ENCODE results near the gene TTLL11.

Gene TTLL11

DNA sequence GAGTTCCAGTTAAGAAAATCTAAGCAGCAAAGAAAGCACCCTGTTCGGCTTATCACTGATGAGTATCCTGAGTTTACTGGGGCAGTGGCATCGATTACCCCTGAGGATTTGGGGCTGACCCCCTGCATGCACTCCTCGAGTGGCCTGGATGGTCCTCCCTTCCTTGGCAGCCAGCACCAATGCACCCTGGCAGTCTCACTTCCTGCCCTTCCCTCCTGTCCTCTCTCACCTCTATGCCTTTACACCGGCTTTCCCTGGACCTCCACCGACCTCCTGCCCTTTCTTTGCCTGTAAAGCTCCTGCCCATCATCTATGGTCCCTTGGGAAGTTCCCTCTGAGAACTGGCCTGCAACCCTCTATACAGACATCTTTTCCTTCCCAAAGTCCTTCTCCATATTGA, 97.1 kb downstream of the TTLL11 start:
- no peak for TF ChIP-seq CTCF (conservative IDR thresholded peaks at IDR 0.05; ENCODE audit: low read length)
- TF ChIP-seq EZH2phosphoT487 (IDR thresholded peaks at IDR 0.05; ENCODE audit: borderline replicate concordance) = no peak
- Histone ChIP-seq H3K9me3 (ENCODE audit: insufficient read depth, low read depth, low read length) (no peaks in the 10 kb centered on the region), H3F3A (ENCODE audit: low read depth) (no peaks in the 10 kb centered on the region), H3K4me1 (ENCODE audit: insufficient read depth, low read length, poor library complexity, severe bottlenecking) (no peaks in the 10 kb centered on the region), H4K20me1 (ENCODE audit: insufficient read depth, low read length, poor library complexity, severe bottlenecking) (no peaks in the 10 kb centered on the region), H2AFZ (ENCODE audit: low read length) (no peak overlapping the region), H3K4me2 (ENCODE audit: low read depth, low read length, poor library complexity, severe bottlenecking) (no peak overlapping the region), H3K79me2 (ENCODE audit: insufficient read depth, low read length) (no peaks in the 10 kb centered on the region), H3K36me3 (ENCODE audit: insufficient read depth, low read length) (no peaks in the 10 kb centered on the region), H3K9ac (ENCODE audit: low read depth, low read length, poor library complexity, severe bottlenecking) (no peak overlapping the region), H3K4me3 (ENCODE audit: low read length, poor library complexity, severe bottlenecking) (no peak overlapping the region), H3K27me3 (ENCODE audit: insufficient read depth, low read length, poor library complexity, severe bottlenecking) (no peaks in the 10 kb centered on the region), H3K9me2 (replicated peaks; ENCODE audit: low read depth, low read length) (no peaks in the 10 kb centered on the region)

- no peak overlapping the region for H2AFZ ChIP-seq (ENCODE audit: low read length)
- H3K9me2 ChIP-seq (replicated peaks; ENCODE audit: low read depth, low read length) = no peaks in the 10 kb centered on the region
- no peak overlapping the region for H3K4me2 ChIP-seq (ENCODE audit: low read depth, low read length, poor library complexity, severe bottlenecking)
- no peak overlapping the region for H3K9ac ChIP-seq (ENCODE audit: low read depth, low read length, poor library complexity, severe bottlenecking)
- H3K4me3 ChIP-seq (ENCODE audit: low read length, poor library complexity, severe bottlenecking) = no peak overlapping the region
- H3K4me1 ChIP-seq (ENCODE audit: insufficient read depth, low read length, poor library complexity, severe bottlenecking) = no peaks in the 10 kb centered on the region
- H4K20me1 ChIP-seq (ENCODE audit: insufficient read depth, low read length, poor library complexity, severe bottlenecking) = no peaks in the 10 kb centered on the region
- TF ChIP-seq EZH2phosphoT487 (IDR thresholded peaks at IDR 0.05; ENCODE audit: borderline replicate concordance) (no peak), CTCF (conservative IDR thresholded peaks at IDR 0.05; ENCODE audit: low read length) (peak; percentile 91)
- no peaks in the 10 kb centered on the region for H3K9me3 ChIP-seq (ENCODE audit: insufficient read depth, low read depth, low read length)
- no peaks in the 10 kb centered on the region for H3K36me3 ChIP-seq (ENCODE audit: insufficient read depth, low read length)
- H3K27me3 ChIP-seq (ENCODE audit: insufficient read depth, low read length, poor library complexity, severe bottlenecking) = no peaks in the 10 kb centered on the region
- no peaks in the 10 kb centered on the region for H3K79me2 ChIP-seq (ENCODE audit: insufficient read depth, low read length)
- no peaks in the 10 kb centered on the region for H3F3A ChIP-seq (ENCODE audit: low read depth)
Observed at GRCh38 chr9:121992571-121993212, 100.4 kb downstream of the TTLL11 start.

GRCh38 chr9:121991307-121991661, 101.8 kb downstream of the TTLL11 start:
- no peaks in the 10 kb centered on the region for H3K36me3 ChIP-seq (ENCODE audit: insufficient read depth, low read length)
- TF ChIP-seq CTCF (conservative IDR thresholded peaks at IDR 0.05; ENCODE audit: low read length) (no peak), EZH2phosphoT487 (IDR thresholded peaks at IDR 0.05; ENCODE audit: borderline replicate concordance) (no peak)

More at GRCh38 chr9:121991307-121991661, 101.8 kb downstream of the TTLL11 start:
- Histone ChIP-seq H4K20me1 (ENCODE audit: insufficient read depth, low read length, poor library complexity, severe bottlenecking) (no peaks in the 10 kb centered on the region), H3K9me2 (replicated peaks; ENCODE audit: low read depth, low read length) (no peaks in the 10 kb centered on the region), H3K4me3 (ENCODE audit: low read length, poor library complexity, severe bottlenecking) (no peak overlapping the region), H3K79me2 (ENCODE audit: insufficient read depth, low read length) (no peaks in the 10 kb centered on the region), H3F3A (ENCODE audit: low read depth) (no peaks in the 10 kb centered on the region), H3K27me3 (ENCODE audit: insufficient read depth, low read length, poor library complexity, severe bottlenecking) (no peaks in the 10 kb centered on the region), H3K4me2 (ENCODE audit: low read depth, low read length, poor library complexity, severe bottlenecking) (no peak overlapping the region), H3K9me3 (ENCODE audit: insufficient read depth, low read depth, low read length) (no peaks in the 10 kb centered on the region), H3K9ac (ENCODE audit: low read depth, low read length, poor library complexity, severe bottlenecking) (no peak overlapping the region), H2AFZ (ENCODE audit: low read length) (no peak overlapping the region), H3K4me1 (ENCODE audit: insufficient read depth, low read length, poor library complexity, severe bottlenecking) (no peaks in the 10 kb centered on the region)

All from Loucy (cell line).